CD8-positive, alpha-beta memory T cell (primary cell): ENCODE results near the gene MAGEB5. TPM values are rescaled to one million over a fixed set of nuclear protein-coding genes. Genes with fewer than 3 reads are reported as not detected.

Experiments
- CTCF ChIA-PET: fragments of 350-600 bp; sonication (Branson Sonifier 250); formaldehyde crosslinking; loops from one replicate; lab custom pipeline; 2021; ENCODE audit warnings: antibody characterized with exemption; lab: Charles Lee
- POLR2A ChIA-PET: fragments of 350-600 bp; sonication (Branson Sonifier 250); formaldehyde crosslinking; loops from one replicate; lab custom pipeline; 2021; ENCODE audit warnings: antibody characterized with exemption; lab: Charles Lee
- DNase-seq, 5 donors: peaks; one replicate each; pipeline versions ENCODE4 v3.0.0 to v3.0.0-alpha.2; 2020 to 2022; ENCODE audit warnings: mixed read lengths in 1 of 5
- H3K27ac ChIP-seq: one replicate; pipeline ENCODE4 v1.7.0; 2013; ENCODE audit warnings: low read depth, mild to moderate bottlenecking, low read length, moderate library complexity
- H3K27me3 ChIP-seq: 2 replicates; pipeline ENCODE4 v1.7.0; 2013; ENCODE audit warnings: low read length, mild to moderate bottlenecking; ENCODE audit not compliant: insufficient read depth, poor library complexity, severe bottlenecking
- H3K36me3 ChIP-seq: 2 replicates; pipeline ENCODE4 v1.7.0; 2013; ENCODE audit warnings: mild to moderate bottlenecking, low read length, moderate library complexity; ENCODE audit not compliant: insufficient read depth
- H3K4me1 ChIP-seq: 2 replicates; pipeline ENCODE4 v1.7.0; 2013; ENCODE audit warnings: mild to moderate bottlenecking, low read length, moderate library complexity; ENCODE audit not compliant: insufficient read depth
- H3K4me3 ChIP-seq: 2 replicates; pipeline ENCODE4 v1.7.0; 2013; ENCODE audit warnings: mild to moderate bottlenecking, low read length
- H3K9me3 ChIP-seq: 2 replicates; pipeline ENCODE4 v1.7.0; 2013; ENCODE audit warnings: mild to moderate bottlenecking, low read length
- H3K27ac Mint-ChIP-seq, 8 donors: one replicate each; pipeline ENCODE4 v1.8.0; 2020 to 2021; ENCODE audit warnings: mixed read lengths in 8 of 8, mild to moderate bottlenecking in 6 of 8, inconsistent platforms in 3 of 8, moderate library complexity in 3 of 8
- H3K27me3 Mint-ChIP-seq, 2 donors: one replicate each; pipeline ENCODE4 v1.8.0; 2020 to 2021; ENCODE audit warnings: mixed read lengths in 2 of 2, mild to moderate bottlenecking in 1 of 2, moderate library complexity in 1 of 2
- H3K36me3 Mint-ChIP-seq, 3 donors: one replicate each; pipeline ENCODE4 v1.8.0; 2020 to 2021; ENCODE audit warnings: mixed read lengths in 3 of 3, inconsistent platforms in 1 of 3, mild to moderate bottlenecking in 1 of 3
- H3K4me1 Mint-ChIP-seq, 3 donors: one replicate each; pipeline ENCODE4 v1.8.0; 2020 to 2021; ENCODE audit warnings: mixed read lengths in 3 of 3, inconsistent platforms in 1 of 3, mild to moderate bottlenecking in 1 of 3
- H3K4me3 Mint-ChIP-seq, 7 donors: one replicate each; pipeline ENCODE4 v1.8.0; 2020 to 2021; ENCODE audit warnings: mixed read lengths in 7 of 7, mild to moderate bottlenecking in 6 of 7, moderate library complexity in 4 of 7, inconsistent platforms in 2 of 7
- H3K9me3 Mint-ChIP-seq, 5 donors: one replicate each; pipeline ENCODE4 v1.8.0; 2020 to 2022; ENCODE audit warnings: mixed read lengths in 5 of 5, mild to moderate bottlenecking in 3 of 5, moderate library complexity in 2 of 5, inconsistent platforms in 1 of 5
- polyA plus RNA-seq: library from polyadenylated mRNA; unstranded; fragments of 300-500 nt; fragmentation: Illumina TruSeq; gene quantifications from one replicate; pipeline ENCODE4 v1.2.3, GENCODE V29; 2021
- total RNA-seq, 2 experiments: library from RNA; stranded (reverse); gene quantifications; one replicate each; pipeline ENCODE4 v1.2.3, GENCODE V29; 2021

The MAGEB5 gene
- total and polyA plus RNA-seq, 3 experiments from 2014 or later = not detected

DNA sequence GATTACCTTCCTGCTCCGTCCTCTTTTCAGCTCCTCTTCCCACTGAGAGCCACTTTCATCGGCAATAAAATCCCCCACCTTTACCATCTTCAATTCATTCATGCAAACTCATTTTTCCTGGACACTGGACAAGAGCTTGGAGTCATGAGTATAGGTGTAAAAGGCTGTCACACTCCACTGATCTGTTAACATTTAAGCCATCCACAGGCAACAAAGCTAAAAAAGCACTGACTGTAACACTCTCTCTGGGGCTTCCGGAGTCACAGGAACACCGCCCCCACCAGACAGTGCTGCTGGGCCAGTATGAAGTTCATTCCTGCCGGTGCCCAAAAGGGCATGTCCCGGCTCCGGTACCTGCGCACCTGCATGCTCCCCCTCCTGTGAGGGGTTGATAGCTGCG is 38.5 kb downstream of the MAGEB5 start:
- no peaks in the 10 kb centered on the region for H3K27me3 ChIP-seq
- no peaks in the 10 kb centered on the region for H3K27me3 Mint-ChIP-seq
- H3K27ac ChIP-seq = no peak overlapping the region
- H3K4me3 ChIP-seq = no peak overlapping the region
- no peak overlapping the region for H3K4me3 Mint-ChIP-seq
- no peaks in the 10 kb centered on the region for H3K4me1 Mint-ChIP-seq
- POLR2A ChIA-PET = no interaction called here
- CTCF ChIA-PET = no interaction called here
- H3K4me1 ChIP-seq = no peaks in the 10 kb centered on the region
- no peaks in the 10 kb centered on the region for H3K9me3 ChIP-seq
- no peaks in the 10 kb centered on the region for H3K36me3 ChIP-seq
- no peaks in the 10 kb centered on the region for H3K36me3 Mint-ChIP-seq
- peaks cover 0 to 2% (median 0%) of the 10 kb centered on the region in 5 donors for H3K9me3 Mint-ChIP-seq
- H3K27ac Mint-ChIP-seq = no peak overlapping the region
- DNase-seq = no peak

DNA sequence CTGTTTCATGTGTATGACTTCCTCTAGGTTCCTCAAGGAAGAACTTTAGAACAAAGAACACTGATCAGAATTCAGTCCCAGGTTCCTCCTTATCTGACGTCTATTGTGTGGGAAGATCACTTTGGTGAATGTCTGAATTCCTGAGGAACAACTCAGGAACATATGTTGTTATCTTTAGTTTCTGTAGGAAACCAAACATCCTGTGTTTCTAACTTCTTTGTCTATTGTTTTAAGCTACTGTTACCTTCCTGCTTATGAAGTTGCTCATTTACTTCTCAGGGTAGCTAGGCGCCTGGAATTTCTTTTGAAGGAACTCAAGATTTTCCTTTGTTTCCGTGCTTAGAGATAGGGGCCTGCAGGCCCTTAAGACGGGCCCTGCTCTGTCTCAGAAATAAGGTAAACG is 46.2 kb downstream of the MAGEB5 start:
- H3K4me1 ChIP-seq = no peaks in the 10 kb centered on the region
- no peak overlapping the region for H3K4me3 ChIP-seq
- Mint-ChIP-seq H3K36me3 (no peaks in the 10 kb centered on the region), H3K4me3 (no peak overlapping the region), H3K4me1 (no peaks in the 10 kb centered on the region), H3K27ac (no peak overlapping the region), H3K27me3 (peaks cover 0 to 2% of the 10 kb centered on the region in 2 donors), H3K9me3 (peaks cover 0 to 4% (median 0%) of the 10 kb centered on the region in 5 donors)
- DNase-seq = no peak
- POLR2A ChIA-PET = no interaction called here
- no peaks in the 10 kb centered on the region for H3K27me3 ChIP-seq
- H3K27ac ChIP-seq = no peak overlapping the region
- no peaks in the 10 kb centered on the region for H3K9me3 ChIP-seq
- CTCF ChIA-PET = no interaction called here
- H3K36me3 ChIP-seq = no peaks in the 10 kb centered on the region

Other genes with a start within 250 kb of the MAGEB5 start
- not detected for gene MAGEB18, start 77.8 kb upstream of the MAGEB5 start, total RNA-seq
- gene MAGEB18, start 77.8 kb upstream of the MAGEB5 start, polyA plus RNA-seq = not detected
- not detected for gene MAGEB6B, start 55.6 kb upstream of the MAGEB5 start, total RNA-seq
- not detected for gene MAGEB6B, start 55.6 kb upstream of the MAGEB5 start, polyA plus RNA-seq
- gene MAGEB6, start 23.7 kb upstream of the MAGEB5 start, total RNA-seq = not detected
- not detected for gene MAGEB6, start 23.7 kb upstream of the MAGEB5 start, polyA plus RNA-seq